ENCODE results near the gene ACYP2. TPM values are rescaled to one million over a fixed set of nuclear protein-coding genes. Genes with fewer than 3 reads are reported as not detected.

The ACYP2 gene
- total RNA-seq, 4 donors from 2014 or later: 15.6 to 25.1 (median 21.5) TPM

GRCh38 chr2:54183281-54183680 lies 67.9 kb downstream of the ACYP2 start:
- H3K36me3 ChIP-seq: peaks cover 0 to 6% (median 0%) of the 10 kb centered on the region in 3 donors
- no peak for DNase-seq (ENCODE audit: low spot score in 2 of 2)
- H3K9me3 ChIP-seq: no peaks in the 10 kb centered on the region
- TF ChIP-seq EP300 (IDR thresholded peaks at IDR 0.05) (no peak), POLR2A (IDR thresholded peaks at IDR 0.05) (no peak)
- TF ChIP-seq, protein P1, sequence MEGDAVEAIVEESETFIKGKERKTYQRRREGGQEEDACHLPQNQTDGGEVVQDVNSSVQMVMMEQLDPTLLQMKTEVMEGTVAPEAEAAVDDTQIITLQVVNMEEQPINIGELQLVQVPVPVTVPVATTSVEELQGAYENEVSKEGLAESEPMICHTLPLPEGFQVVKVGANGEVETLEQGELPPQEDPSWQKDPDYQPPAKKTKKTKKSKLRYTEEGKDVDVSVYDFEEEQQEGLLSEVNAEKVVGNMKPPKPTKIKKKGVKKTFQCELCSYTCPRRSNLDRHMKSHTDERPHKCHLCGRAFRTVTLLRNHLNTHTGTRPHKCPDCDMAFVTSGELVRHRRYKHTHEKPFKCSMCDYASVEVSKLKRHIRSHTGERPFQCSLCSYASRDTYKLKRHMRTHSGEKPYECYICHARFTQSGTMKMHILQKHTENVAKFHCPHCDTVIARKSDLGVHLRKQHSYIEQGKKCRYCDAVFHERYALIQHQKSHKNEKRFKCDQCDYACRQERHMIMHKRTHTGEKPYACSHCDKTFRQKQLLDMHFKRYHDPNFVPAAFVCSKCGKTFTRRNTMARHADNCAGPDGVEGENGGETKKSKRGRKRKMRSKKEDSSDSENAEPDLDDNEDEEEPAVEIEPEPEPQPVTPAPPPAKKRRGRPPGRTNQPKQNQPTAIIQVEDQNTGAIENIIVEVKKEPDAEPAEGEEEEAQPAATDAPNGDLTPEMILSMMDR (IDR thresholded peaks at IDR 0.05): no peak
- H3K27me3 ChIP-seq: no peaks in the 10 kb centered on the region
- no peaks in the 10 kb centered on the region for H3K4me1 ChIP-seq
- no peak overlapping the region for H3K4me3 ChIP-seq
- H3K27ac ChIP-seq: no peak overlapping the region
- 95% methylated on average over 3 of the region's 3 CpGs for WGBS, 2 donors

- Histone ChIP-seq H3K9me3 (no peaks in the 10 kb centered on the region), H3K4me3 (no peak overlapping the region), H3K27ac (no peak overlapping the region), H3K36me3 (peaks cover 0 to 6% (median 0%) of the 10 kb centered on the region in 3 donors), H3K4me1 (no peaks in the 10 kb centered on the region), H3K27me3 (no peaks in the 10 kb centered on the region)
- WGBS, 2 donors: 76 to 82% methylated on average over 4 of the region's 4 CpGs
- DNase-seq (ENCODE audit: low spot score in 2 of 2): no peak
- TF ChIP-seq EP300 (IDR thresholded peaks at IDR 0.05) (no peak), POLR2A (IDR thresholded peaks at IDR 0.05) (no peak)
- TF ChIP-seq, protein P1 (IDR thresholded peaks at IDR 0.05): no peak
Observed at GRCh38 chr2:54183972-54184371, 68.6 kb downstream of the ACYP2 start.

- Histone ChIP-seq H3K27ac (no peak overlapping the region), H3K4me1 (no peaks in the 10 kb centered on the region), H3K4me3 (no peak overlapping the region), H3K9me3 (no peaks in the 10 kb centered on the region), H3K27me3 (no peaks in the 10 kb centered on the region), H3K36me3 (peaks cover 0 to 6% (median 0%) of the 10 kb centered on the region in 3 donors)
- TF ChIP-seq, protein P1 (IDR thresholded peaks at IDR 0.05): no peak
- TF ChIP-seq EP300 (IDR thresholded peaks at IDR 0.05) (no peak), POLR2A (IDR thresholded peaks at IDR 0.05) (no peak)
- DNase-seq (ENCODE audit: low spot score in 2 of 2): no peak
- WGBS, 2 donors: 91 to 100% methylated on average over 1 of the region's 1 CpG
Observed at GRCh38 chr2:54185105-54185504, 69.7 kb downstream of the ACYP2 start.

GRCh38 chr2:54187331-54187730 lies 71.9 kb downstream of the ACYP2 start:
- H3K9me3 ChIP-seq: no peaks in the 10 kb centered on the region
- peaks cover 0 to 6% (median 0%) of the 10 kb centered on the region in 3 donors for H3K36me3 ChIP-seq
- WGBS, 2 donors: 85 to 97% methylated on average over 5 of the region's 5 CpGs
- H3K4me3 ChIP-seq: no peak overlapping the region
- H3K4me1 ChIP-seq: no peaks in the 10 kb centered on the region
- DNase-seq (ENCODE audit: low spot score in 2 of 2): no peak
- H3K27me3 ChIP-seq: no peaks in the 10 kb centered on the region
- no peak overlapping the region for H3K27ac ChIP-seq
- TF ChIP-seq EP300 (IDR thresholded peaks at IDR 0.05): no peak
- TF ChIP-seq POLR2A (IDR thresholded peaks at IDR 0.05): no peak
- TF ChIP-seq, protein P1 (IDR thresholded peaks at IDR 0.05): no peak

DNA sequence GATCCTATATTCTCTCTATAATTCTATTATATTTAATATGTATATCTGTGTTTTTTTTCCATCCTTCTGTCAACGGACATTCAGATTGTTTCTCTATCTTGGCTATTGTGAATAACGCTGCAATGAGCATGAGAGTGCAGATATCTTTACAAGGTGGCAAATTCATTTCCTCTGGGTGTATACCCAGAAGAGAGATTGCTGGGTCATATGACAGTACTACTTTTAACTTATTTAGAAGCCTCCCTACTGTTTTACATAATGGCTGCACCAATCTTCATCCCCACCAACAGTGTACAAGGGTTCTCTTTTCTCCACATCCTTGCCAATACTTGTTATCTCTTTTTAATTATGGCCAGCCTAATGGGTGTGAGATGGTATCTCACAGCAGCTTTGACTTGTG lies 74.1 kb downstream of the ACYP2 start:
- 85 to 89% methylated on average over 2 of the region's 2 CpGs for WGBS, 2 donors
- no peak overlapping the region for H3K4me3 ChIP-seq
- no peak for TF ChIP-seq EP300 (IDR thresholded peaks at IDR 0.05)
- TF ChIP-seq, protein P1 (IDR thresholded peaks at IDR 0.05): no peak
- no peak for TF ChIP-seq POLR2A (IDR thresholded peaks at IDR 0.05)
- no peaks in the 10 kb centered on the region for H3K27me3 ChIP-seq
- H3K27ac ChIP-seq: no peak overlapping the region
- no peaks in the 10 kb centered on the region for H3K4me1 ChIP-seq
- no peak for DNase-seq (ENCODE audit: low spot score in 2 of 2)
- no peaks in the 10 kb centered on the region for H3K9me3 ChIP-seq
- H3K36me3 ChIP-seq: peaks cover 0 to 6% (median 0%) of the 10 kb centered on the region in 3 donors
